GM21381 (cell line): ENCODE measurements around the gene SYDE1.

Experiments used
- ATAC-seq: cut with Tn5 transposase; IDR thresholded peaks from one replicate; pipeline ENCODE4 v1.9.1; 2021; ENCODE audit warnings: mild to moderate bottlenecking, moderate library complexity; ENCODE audit not compliant: unreplicated experiment

SYDE1 gene

GRCh38 chr19:15108145-15108844 lies 1.1 kb downstream of the SYDE1 start:
- no peak for ATAC-seq

DNA sequence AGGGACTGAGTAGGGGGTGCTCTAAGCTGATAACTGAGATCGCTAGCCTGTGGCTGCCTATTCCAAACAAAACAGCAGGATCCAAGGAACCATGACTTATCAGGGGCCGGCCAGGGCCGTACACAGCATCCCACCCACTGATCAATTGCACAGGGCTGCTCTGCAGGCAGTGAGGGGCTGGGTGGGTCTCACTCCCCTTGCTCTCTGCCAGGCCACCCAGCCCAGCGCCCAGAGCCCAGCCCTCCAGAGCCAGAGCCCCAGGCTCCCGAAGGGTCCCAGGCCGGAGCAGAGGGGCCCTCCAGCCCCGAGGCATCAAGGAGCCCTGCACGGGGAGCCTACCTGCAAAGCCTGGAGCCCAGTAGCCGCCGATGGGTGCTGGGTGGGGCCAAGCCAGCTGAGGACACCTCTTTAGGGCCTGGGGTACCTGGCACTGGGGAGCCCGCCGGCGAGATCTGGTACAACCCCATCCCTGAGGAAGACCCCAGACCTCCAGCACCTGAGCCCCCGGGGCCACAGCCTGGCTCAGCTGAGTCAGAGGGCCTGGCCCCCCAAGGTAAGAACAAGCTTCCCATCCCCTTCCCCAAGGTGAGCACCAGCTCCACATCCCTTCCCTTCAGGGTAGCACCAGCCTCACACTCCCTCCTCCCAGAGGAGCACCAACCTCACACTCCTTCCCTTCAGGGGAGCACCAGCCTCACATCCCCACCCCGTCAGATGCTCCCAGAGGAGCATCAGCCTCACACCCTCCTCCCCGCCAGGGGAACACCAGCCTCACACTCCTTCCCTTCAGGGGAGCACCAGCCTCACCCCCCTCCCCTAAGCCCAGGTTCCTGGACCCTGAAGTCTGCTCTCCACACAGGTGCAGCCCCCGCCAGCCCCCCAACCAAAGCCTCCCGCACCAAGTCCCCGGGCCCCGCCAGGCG lies 1.9 kb downstream of the SYDE1 start:
- ATAC-seq = no peak

DNA sequence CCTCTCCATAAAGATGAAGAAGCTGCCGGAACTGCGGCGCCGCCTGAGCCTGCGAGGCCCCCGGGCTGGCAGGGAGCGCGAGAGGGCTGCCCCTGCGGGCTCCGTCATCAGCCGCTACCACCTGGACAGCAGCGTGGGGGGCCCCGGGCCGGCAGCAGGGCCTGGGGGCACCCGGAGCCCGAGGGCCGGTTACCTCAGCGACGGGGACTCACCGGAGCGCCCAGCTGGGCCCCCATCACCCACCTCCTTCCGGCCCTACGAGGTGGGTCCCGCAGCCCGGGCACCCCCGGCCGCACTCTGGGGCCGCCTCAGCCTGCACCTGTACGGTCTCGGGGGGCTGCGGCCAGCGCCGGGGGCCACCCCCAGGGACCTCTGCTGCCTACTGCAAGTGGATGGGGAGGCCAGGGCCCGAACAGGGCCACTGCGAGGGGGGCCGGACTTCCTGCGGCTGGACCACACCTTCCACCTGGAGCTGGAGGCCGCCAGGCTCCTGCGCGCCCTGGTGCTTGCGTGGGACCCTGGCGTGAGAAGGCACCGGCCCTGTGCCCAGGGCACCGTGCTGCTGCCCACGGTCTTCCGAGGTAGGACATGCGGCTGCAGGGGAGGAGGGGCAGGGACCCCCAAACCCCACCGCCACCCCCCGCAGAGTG lies 2.7 kb downstream of the SYDE1 start:
- ATAC-seq = no peak

- ATAC-seq = no peak
Measured at GRCh38 chr19:15110418-15110815, 3.2 kb downstream of the SYDE1 start.

- no peak for ATAC-seq
Measured at GRCh38 chr19:15111758-15112157, 4.6 kb downstream of the SYDE1 start.

DNA sequence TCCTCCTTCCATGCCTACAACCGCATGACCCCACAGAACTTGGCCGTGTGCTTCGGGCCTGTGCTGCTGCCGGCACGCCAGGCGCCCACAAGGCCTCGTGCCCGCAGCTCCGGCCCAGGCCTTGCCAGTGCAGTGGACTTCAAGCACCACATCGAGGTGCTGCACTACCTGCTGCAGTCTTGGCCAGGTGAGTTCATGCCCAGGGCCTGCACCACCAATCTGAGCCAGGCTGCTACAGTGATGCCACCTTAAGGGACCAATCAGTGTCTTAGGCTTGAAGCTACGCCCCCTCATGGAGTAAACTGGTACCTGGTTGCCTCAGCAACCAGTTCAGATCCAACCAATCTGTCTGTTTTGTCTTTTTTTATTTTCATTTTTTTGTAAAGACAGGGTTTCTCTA lies 5.2 kb downstream of the SYDE1 start:
- no peak for ATAC-seq

GRCh38 chr19:15113245-15114152 lies 6.3 kb downstream of the SYDE1 start:
- ATAC-seq = no peak

DNA sequence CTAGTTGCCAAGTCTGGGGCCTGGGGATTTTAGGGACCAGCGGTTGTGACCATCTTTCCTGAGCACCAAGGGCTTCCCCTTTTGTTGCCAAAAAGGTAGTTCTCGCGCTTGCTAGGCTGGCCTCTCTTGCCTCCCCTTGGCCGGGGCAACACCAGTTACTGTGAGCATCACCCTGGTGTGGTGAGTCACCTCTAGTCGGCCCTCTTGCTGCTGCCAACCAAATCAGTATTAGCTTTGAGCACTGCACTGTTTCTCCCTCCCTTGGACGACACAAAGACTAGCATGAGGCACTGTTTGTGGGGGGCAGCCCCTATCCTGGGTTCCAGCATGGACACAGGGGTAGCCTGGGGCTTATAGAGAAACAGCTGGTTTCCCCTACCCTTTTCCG lies 6.9 kb downstream of the SYDE1 start:
- ATAC-seq = no peak

DNA sequence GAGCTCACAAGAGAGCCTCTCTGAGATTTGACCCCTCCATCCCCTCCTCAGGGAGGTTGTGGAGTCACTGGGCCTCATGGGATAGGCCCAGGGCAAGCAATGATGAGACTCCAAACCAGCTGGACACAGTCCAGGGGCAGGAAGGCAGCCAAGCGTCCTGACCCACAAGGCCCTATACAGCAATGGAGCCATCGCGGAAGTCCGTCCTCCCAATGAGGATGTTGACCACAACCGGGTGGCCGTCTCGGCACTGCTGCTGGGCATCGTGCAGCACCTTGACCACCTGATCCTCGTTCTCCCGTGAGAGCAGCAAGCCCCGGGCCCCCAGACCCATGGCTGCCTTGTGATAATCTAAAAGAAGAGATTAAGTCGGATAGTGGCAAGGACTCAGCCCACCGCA lies 7.9 kb downstream of the SYDE1 start:
- no peak for ATAC-seq

- no peak for ATAC-seq
Measured at GRCh38 chr19:15115762-15116615, 8.8 kb downstream of the SYDE1 start.

GRCh38 chr19:15116856-15117255 lies 9.7 kb downstream of the SYDE1 start:
- ATAC-seq = no peak

- no peak for ATAC-seq
Measured at GRCh38 chr19:15118248-15118647, 11.0 kb downstream of the SYDE1 start.

- no peak for ATAC-seq
Measured at GRCh38 chr19:15118789-15119494, 11.7 kb downstream of the SYDE1 start.

DNA sequence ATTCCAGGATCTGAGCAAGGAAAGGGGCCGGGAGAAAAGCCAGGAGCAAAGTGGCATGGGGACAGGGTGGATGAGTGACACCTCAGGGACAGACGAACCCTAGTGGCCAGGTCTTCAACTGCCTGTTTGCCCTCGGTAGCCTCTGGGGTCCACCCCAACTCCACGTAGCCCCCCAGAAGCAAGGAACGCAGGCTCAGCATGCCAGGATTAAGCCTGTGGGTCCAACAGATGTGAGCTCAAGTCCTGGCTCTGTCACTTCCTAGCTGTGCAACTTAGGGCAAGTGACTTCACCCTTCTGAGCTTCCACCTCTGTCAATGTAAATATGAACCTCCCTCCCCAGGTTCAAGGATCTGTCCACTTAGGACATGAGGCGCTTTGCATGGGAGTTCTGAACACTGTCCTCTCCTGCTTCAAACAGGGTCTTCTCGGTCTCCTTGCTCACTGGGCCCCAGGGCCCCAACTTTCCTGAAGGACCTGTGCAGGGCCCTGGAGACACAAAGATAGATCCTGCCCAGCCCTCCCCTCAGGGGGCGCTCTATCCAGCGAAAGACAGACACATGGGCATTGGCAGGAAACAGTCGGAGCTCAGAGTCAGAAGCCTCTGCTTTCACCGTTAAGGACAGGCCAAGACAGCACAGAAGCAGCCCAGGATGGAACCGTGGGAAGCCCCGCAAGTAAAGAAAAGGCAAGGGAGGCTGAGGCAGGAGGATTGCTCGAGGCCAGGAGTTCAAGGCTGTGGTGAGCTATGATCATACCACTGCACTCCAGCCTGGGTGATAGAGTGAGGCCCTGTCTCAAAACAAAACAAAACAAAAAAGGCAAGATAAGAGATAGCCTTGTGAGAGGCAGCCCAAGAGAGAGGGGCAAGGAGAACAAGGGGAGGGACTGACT lies 13.2 kb downstream of the SYDE1 start:
- ATAC-seq = no peak

DNA sequence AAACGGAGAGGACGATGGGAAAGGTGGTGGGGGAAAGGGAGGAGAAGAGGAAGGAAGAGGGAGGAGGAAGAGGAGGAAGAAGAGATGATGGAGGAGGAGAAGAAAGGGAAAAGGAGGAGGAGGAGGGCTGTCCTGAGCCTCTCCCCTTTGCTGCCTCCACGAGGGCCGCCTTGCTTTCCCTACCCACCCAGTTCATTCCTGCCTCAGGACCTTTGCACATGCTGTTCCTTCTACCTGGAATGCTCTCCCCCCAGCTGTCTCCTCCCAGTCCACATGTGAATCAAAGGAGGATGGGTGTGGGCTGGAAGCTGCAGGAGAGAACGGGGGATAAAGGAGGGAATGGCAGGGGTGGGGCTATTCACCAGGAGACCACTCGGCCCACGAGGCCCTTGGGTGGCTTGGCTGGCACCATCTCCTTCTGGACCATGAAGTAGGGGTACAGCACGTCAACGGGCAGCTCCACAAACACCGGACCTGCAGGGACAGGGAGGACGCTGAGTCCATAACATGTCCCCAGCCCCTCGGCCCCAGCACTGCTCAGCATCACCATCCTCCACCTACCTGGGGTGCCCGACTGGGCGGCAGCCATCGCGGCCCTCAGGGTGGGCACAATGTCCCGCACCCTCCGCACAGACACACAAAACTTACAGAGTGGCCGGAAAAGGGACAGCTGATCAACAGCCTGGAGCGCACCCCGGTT lies 15.3 kb downstream of the SYDE1 start:
- no peak for ATAC-seq

DNA sequence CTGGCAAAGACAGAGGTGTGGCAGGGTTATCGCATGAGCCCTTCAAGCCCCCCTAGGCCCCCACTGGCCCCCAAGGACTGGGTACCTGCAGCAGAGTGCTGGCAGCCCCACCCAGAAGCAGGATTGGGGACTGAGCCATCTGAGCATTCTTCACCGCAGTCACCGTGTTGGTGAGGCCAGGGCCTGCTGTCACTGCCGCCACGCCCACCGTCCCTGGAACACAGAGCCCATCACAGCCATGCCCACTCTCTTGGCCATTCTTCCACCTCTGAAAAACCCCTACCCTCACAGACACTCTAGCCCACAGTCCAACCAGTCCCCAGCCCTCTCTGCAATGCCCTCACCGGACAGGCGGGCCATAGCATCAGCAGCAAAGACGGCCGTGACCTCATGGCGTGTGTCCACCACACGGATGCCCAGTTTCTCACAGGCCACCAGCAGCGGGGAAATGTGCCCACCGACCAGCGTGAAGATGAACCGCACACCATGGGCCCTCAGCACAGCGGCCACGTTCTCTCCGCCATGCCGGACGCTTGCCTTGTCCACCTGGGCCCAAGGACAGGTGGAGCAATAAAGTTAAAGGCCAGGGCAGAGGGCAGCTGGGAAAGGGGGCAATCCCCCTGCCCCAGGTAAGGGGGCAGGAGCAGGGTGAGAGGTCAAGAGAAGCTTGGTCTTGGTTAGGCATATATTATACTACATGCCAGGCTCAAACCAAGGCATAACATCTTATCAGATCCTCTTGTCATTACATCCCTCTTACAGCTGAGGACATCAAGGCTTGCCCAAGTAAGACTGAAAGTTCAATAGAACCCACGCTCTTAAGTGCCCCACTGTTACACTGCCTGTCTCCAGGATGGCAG lies 16.1 kb downstream of the SYDE1 start:
- no peak for ATAC-seq

DNA sequence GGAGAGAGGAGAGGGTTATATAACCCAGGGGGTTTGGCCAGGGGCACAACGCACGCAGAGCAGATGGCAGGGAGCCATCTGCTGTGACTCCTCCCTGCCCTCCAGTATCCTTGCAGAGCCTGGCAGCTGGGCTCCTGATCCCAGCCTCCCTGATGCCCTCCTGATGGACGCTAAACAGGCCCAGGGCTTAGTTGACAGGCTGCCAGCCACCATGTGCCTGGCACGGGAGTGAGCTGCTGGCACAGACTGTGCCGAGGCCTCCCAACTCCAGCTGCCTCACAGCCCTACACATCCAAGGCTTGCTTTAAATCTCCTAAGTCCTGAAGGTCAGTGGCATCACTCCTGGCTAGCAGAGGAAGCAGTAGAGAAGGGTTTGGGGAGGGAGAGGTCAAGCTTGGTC lies 16.7 kb downstream of the SYDE1 start:
- no peak for ATAC-seq
